Peyer's patch (tissue), 4 donors: Measurements from ENCODE around the gene STX1A. TPM values are rescaled to one million over a fixed set of nuclear protein-coding genes. Genes with fewer than 3 reads are reported as not detected.

Experiments
- DNase-seq, 3 donors: peaks; one replicate each; pipeline ENCODE4 v3.0.0-alpha.2; 2017 to 2019
- H3K27ac ChIP-seq, 4 donors: fragments of 200-600 bp; sonication (generic); one replicate each; pipeline ENCODE4 v1.5.1; 2016 to 2019
- H3K27me3 ChIP-seq, 2 donors: fragments of 200-600 bp; sonication (generic); one replicate each; pipeline ENCODE4 v1.5.1; 2019
- H3K36me3 ChIP-seq, 3 donors: fragments of 200-600 bp; sonication (generic); one replicate each; pipeline ENCODE4 v1.5.1; 2016 to 2019
- H3K4me1 ChIP-seq, 4 donors: fragments of 200-600 bp; sonication (generic); one replicate each; pipeline ENCODE4 v1.5.1; 2016 to 2019
- H3K4me3 ChIP-seq, 4 donors: fragments of 200-600 bp; sonication (generic); 1 replicate in 3 of 4; 2 replicates in 1 of 4; pipeline ENCODE4 v1.5.1; 2016 to 2019; ENCODE audit warnings: mild to moderate bottlenecking in 1 of 4
- H3K9me3 ChIP-seq, 4 donors: fragments of 200-600 bp; sonication (generic); one replicate each; pipeline ENCODE4 v1.5.1; 2016 to 2019; ENCODE audit warnings: mild to moderate bottlenecking in 1 of 4
- CTCF ChIP-seq, 6 experiments: fragments of 450-650 bp in 4 of 6; fragments of 200-600 bp in 2 of 6; sonication (generic) in 1 of 6; IDR thresholded peaks; one replicate each; pipeline ENCODE4 v1.5.1; 2017 to 2019; ENCODE audit warnings: antibody characterized with exemption in 6 of 6, mild to moderate bottlenecking in 3 of 6, moderate library complexity in 1 of 6
- POLR2A ChIP-seq, 2 donors: fragments of 450-650 bp; IDR thresholded peaks; one replicate each; pipeline ENCODE4 v1.5.1; 2017; ENCODE audit warnings: antibody characterized with exemption in 2 of 2, mild to moderate bottlenecking in 2 of 2, moderate library complexity in 2 of 2
- total RNA-seq, 4 donors: library from RNA; depleted of rRNA; stranded (reverse); fragments of >200 nt; gene quantifications; one replicate each; pipeline ENCODE4 v1.1.0, GENCODE V29; 2016

Gene STX1A
- total RNA-seq: 10 to 100 TPM in 3 of 4 donors, 1 to 10 TPM in 1; 5.6 to 27.3 (median 23.3) TPM

GRCh38 chr7:73718905-73719805 is at the start of gene STX1A:
TSS of gene STX1A (minus strand) at chr7:73719669. CDS start at chr7:73719631, 38 bp downstream.
- peak within 1 kb of the TSS in 2 of 4 donors; percentile 30 to 61 for H3K27ac ChIP-seq
- TF ChIP-seq POLR2A (IDR thresholded peaks at IDR 0.05) (no peak), CTCF (IDR thresholded peaks at IDR 0.05) (no peak)
- H3K4me1 ChIP-seq: peaks cover 0 to 43% (median 13%) of the 10 kb centered on the region in 4 donors

GRCh38 chr7:73768641-73769480 is 49.4 kb upstream of the STX1A start:
- H3K9me3 ChIP-seq: no peaks in the 10 kb centered on the region
- H3K27me3 ChIP-seq: peaks cover 0 to 8% of the 10 kb centered on the region in 2 donors
- peaks cover 0 to 9% (median 0%) of the 10 kb centered on the region in 3 donors for H3K36me3 ChIP-seq
- H3K4me1 ChIP-seq: peaks cover 0 to 16% (median 0%) of the 10 kb centered on the region in 4 donors
- peak overlapping the region in 3 of 4 donors; percentile 45 to 64 (median 62) for H3K4me3 ChIP-seq
- DNase-seq: peak in 1 of 3 donors; percentile 60
- TF ChIP-seq POLR2A (IDR thresholded peaks at IDR 0.05): no peak
- no peak for TF ChIP-seq CTCF (IDR thresholded peaks at IDR 0.05)
- H3K27ac ChIP-seq: peak overlapping the region in 3 of 4 donors; percentile 82 to 99 (median 94)

More at GRCh38 chr7:73718905-73719805, at the start of gene STX1A:
- H3K4me3 ChIP-seq: peak within 1 kb of the TSS; percentile 64 to 92 (median 74)
- H3K36me3 ChIP-seq: no peaks in the 10 kb centered on the region
- H3K27me3 ChIP-seq: no peaks in the 10 kb centered on the region
- H3K9me3 ChIP-seq: no peaks in the 10 kb centered on the region
- DNase-seq: peak; percentile 56 to 85 (median 83)

- TF ChIP-seq POLR2A (IDR thresholded peaks at IDR 0.05) (no peak), CTCF (IDR thresholded peaks at IDR 0.05) (no peak)
- H3K27me3 ChIP-seq: peaks cover 0 to 8% of the 10 kb centered on the region in 2 donors
Measured at GRCh38 chr7:73766556-73767229, 47.2 kb upstream of the STX1A start.

GRCh38 chr7:73762659-73762999 is 43.2 kb upstream of the STX1A start:
- Histone ChIP-seq H3K9me3 (no peaks in the 10 kb centered on the region), H3K36me3 (no peaks in the 10 kb centered on the region), H3K4me3 (no peak overlapping the region), H3K4me1 (peaks cover 0 to 7% (median 0%) of the 10 kb centered on the region in 4 donors), H3K27ac (no peak overlapping the region), H3K27me3 (no peaks in the 10 kb centered on the region)
- TF ChIP-seq CTCF (IDR thresholded peaks at IDR 0.05): no peak
- no peak for TF ChIP-seq POLR2A (IDR thresholded peaks at IDR 0.05)
- no peak for DNase-seq

More at GRCh38 chr7:73766556-73767229, 47.2 kb upstream of the STX1A start:
- Histone ChIP-seq H3K27ac (peak overlapping the region in 1 of 4 donors; percentile 99), H3K4me1 (peaks cover 0 to 5% (median 0%) of the 10 kb centered on the region in 4 donors), H3K9me3 (no peaks in the 10 kb centered on the region), H3K36me3 (peaks cover 0 to 9% (median 0%) of the 10 kb centered on the region in 3 donors), H3K4me3 (no peak overlapping the region)
- DNase-seq: no peak
